Fibroblast of mammary gland (primary cell): ENCODE measurements around the gene SLC23A3.

Source experiments
- DNase-seq: peaks from one replicate; pipeline ENCODE4 v3.0.0-alpha.2; 2010; ENCODE audit warnings: low read depth
- H3K4me3 ChIP-seq: 2 replicates; pipeline ENCODE4 v1.5.1; 2011; ENCODE audit warnings: low read depth, mild to moderate bottlenecking, low read length, moderate library complexity; ENCODE audit not compliant: control insufficient read depth
- TF ChIP-seq, protein P1 (sequence below): conservative IDR thresholded peaks from 2 replicates; pipeline ENCODE4 v1.5.1; 2011; ENCODE audit warnings: low read depth, low read length, inconsistent platforms; ENCODE audit not compliant: control insufficient read depth, insufficient read depth

The SLC23A3 gene

DNA sequence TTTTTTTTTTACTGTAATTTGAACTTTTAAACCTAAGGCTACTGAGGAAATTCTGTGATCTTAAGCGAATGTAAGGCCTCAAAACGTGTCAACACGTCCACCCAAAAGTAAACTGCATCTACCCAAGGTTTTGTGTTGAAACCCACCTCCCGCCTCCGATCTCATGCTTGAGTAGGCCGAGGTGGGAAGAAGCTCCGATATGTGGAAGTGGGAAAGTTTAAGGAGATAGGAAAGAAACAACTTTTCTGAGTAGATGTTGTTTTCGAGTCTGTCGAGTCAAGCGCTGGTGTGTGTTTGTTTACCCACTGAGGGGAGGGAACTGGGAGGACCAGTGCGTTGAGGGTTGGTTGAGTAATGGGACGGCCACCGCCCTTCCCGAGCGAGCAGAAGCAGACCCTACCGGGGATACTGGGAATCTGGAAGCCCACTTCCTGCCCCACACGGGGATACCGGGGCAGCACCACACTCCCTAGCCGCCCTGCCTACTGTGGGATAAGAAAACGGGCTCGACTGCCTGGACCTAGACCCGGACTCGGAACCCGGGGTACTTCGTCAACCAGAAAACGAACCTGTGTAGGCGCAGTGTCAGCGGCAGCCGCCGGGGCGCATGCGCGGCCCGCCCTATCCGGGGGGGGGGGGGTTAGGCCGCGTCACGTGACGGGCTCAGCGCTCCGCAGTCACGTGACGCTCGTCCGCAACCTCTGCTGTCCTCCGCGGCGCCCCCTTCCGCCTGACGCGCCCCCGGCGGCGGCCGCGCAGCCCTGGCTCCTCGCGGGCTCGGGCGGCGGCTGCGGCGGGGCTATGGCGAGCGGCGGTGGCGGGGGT is 7.9 kb upstream of the SLC23A3 start, which contains the start of gene RETREG2:
Gene RETREG2 (plus strand): TSS at position 724 of the 825 bp plus-strand sequence. CDS start 78 bp downstream, at position 802.
- TF ChIP-seq, protein P1, sequence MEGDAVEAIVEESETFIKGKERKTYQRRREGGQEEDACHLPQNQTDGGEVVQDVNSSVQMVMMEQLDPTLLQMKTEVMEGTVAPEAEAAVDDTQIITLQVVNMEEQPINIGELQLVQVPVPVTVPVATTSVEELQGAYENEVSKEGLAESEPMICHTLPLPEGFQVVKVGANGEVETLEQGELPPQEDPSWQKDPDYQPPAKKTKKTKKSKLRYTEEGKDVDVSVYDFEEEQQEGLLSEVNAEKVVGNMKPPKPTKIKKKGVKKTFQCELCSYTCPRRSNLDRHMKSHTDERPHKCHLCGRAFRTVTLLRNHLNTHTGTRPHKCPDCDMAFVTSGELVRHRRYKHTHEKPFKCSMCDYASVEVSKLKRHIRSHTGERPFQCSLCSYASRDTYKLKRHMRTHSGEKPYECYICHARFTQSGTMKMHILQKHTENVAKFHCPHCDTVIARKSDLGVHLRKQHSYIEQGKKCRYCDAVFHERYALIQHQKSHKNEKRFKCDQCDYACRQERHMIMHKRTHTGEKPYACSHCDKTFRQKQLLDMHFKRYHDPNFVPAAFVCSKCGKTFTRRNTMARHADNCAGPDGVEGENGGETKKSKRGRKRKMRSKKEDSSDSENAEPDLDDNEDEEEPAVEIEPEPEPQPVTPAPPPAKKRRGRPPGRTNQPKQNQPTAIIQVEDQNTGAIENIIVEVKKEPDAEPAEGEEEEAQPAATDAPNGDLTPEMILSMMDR, result no peak
- DNase-seq, result peak; percentile 92
- peak within 1 kb of the TSS; percentile 88 for H3K4me3 ChIP-seq

DNA sequence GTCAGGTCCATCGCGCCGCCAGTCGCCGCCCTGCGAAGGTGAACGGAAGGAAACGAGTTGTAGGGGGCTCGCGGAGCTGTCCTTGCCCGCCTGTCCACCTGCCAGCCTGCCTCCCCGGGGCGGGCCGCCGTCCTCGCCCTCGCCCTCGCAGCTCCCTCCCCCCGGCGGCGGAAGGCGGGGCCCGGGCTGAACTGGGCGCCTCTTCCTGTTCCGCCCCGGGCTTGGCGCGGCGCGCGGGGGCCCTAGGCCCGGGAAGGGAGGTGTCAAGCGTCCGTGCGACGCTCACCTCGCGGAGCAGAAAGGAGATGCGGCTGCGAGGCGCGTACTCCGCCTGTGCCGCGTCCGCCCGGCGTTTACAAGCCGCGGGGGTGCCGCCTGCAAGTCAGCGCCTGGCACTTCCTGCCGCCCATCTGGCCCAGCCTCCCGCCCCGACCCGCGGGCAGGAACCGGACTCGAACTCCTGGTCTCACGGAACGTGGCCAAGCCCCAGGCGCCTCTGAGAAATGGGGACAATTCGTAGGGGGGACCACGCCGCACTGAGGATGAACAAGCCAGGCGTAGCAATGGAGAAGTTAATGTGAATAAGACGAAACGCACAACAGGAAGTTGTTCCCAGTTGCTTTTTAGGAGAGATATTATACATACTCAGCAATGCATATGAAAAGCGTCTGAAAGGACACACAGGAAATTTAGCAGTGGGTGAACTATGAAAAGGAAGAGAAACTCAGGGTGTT is 7.2 kb upstream of the SLC23A3 start, which contains the start of gene CNPPD1:
Gene CNPPD1 (minus strand): TSS at position 108 of the 734 bp plus-strand sequence. CDS start 97 bp downstream, at position 11.
- peak within 1 kb of the TSS; percentile 88 for H3K4me3 ChIP-seq
- TF ChIP-seq, protein P1, result no peak
- DNase-seq, result peak; percentile 63

DNA sequence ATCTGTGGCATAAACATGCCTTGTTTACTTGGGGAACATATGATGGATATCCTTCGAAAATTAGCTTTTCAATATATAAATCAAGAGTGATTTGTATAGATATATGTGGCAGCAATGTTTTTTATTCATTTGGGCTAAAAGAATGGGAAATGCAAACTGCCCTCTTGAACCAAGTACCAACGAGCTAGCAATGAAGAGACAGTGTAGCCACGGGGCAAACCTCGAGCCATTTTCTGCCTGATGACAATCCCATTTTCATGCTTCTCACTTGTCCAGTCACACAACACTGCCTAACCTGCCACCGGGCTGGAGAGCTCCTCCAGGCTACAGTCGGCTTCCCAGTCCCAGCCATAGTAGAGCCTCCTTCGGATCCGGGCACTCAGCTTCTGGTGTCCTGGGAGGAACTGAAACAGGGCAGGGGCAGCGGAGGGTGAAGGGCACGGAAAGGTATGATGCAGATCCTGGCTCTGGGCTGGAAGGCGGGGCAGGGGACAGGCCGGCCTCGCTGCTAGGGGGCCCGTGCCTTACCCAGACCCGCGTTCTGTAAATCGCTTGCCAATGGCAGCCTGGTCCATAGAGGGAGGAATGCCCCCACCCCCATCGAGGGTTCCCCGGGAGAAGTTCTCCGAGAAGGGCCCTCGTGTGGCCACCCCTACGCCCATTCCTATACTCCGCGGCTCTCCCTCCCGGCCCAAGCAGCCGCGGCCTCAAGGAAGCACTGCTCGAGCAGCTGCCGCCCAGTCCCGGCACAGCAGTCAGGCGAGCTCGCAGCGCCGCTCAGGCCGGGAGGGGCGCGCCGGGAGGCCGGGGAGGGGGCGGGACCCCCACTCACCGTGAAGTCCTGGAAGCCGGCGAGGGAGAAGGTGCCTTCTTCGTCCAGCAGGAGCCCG is 6.3 kb upstream of the SLC23A3 start:
- TF ChIP-seq, protein P1, result no peak
- DNase-seq, result peak; percentile 22
- H3K4me3 ChIP-seq, result peak overlapping the region; percentile 88

DNA sequence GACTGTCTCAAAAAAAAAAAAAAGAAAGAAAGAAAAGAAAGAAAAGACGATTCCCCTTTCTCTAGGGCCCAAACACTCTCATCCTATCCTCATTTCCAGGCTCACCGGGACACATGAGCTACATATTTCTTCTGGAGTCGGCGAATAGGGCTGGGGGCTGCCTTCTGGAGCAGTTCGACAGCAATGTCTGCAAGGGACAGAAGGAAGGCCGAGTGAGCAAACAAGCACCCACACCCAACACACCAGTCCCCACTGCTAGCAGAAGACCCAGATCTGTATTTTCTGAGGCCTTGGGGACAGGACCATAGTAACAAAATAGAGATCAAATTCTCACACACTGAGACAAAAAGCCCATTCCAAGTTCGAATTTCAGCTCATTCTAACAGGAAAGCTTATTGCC is 5.7 kb upstream of the SLC23A3 start:
- peak overlapping the region; percentile 88 for H3K4me3 ChIP-seq
- DNase-seq, result no peak
- TF ChIP-seq, protein P1, result no peak

DNA sequence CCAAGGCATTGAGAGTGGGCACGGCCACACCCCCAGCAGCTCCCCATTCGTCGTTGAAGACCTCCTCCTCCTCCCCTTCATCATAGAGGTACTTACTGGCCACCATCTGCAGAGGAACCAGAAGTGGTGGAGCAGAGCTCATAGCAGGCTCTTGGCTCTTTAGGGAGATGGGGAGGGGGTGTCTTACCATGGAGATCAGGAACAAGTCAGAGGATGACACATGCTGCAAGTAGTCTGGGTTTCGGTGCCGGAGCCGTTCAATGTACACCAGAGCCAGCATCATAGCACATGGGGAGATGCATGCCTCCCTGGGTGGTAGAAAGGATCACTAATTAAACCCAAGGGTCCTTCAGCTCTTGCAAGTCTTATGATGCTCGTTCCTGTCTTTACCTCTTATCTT is 5.0 kb upstream of the SLC23A3 start:
- TF ChIP-seq, protein P1, result no peak
- H3K4me3 ChIP-seq, result no peak overlapping the region
- no peak for DNase-seq

DNA sequence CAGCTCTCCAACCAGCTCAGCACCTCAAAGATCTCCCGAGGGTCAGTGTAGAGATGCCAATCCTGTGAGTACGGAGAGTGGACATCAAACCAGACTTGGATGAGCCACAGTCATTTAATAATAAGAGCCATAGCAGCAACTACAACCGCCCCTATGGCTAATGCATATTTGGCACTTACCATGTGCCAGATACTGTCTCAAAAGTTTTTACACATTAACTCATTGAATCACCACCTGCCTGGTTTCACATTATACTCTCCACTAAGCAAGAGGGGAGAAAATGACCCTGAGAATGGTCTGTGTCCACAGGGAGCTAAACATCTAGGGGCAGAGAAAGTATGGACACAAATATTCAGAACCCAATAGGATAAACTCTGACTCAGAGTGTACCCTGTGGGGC is 4.3 kb upstream of the SLC23A3 start:
- no peak overlapping the region for H3K4me3 ChIP-seq
- TF ChIP-seq, protein P1, result no peak
- no peak for DNase-seq
